ENCODE results near the gene TAS1R3.

- TF ChIP-seq POLR2A (IDR thresholded peaks at IDR 0.05; ENCODE audit: low read length): no peak
- TF ChIP-seq GATA1 (IDR thresholded peaks at IDR 0.05; ENCODE audit: low read depth, low read length): no peak
Measured at GRCh38 chr1:1319646-1319941, 11.5 kb upstream of the TAS1R3 start.

Data from erythroblast (primary cell).